ENCODE data around the gene DNAJC6.

- TF ChIP-seq CTCF (IDR thresholded peaks at IDR 0.05) (no peak), POLR2A (IDR thresholded peaks at IDR 0.05) (no peak)
These were observed at the start of gene DNAJC6 for GRCh38 chr1:65309304-65310077.

Data from esophagus squamous epithelium (tissue), 4 donors.